HCT116 (cell line): ENCODE data around the gene COASY. TPM values are rescaled to one million over a fixed set of nuclear protein-coding genes. Genes with fewer than 3 reads are reported as not detected.

ENCODE experiments used
- ATAC-seq: fragments of 200-7000 bp; cut with Tn5 transposase; 2 replicates; pipeline ENCODE4 v1.9.1; 2020; ENCODE audit warnings: mild to moderate bottlenecking, moderate library complexity
- BruUV-seq: library from RNA; stranded (reverse); fragments of 400-500 nt; replicated peaks from 2 replicates; lab custom pipeline; 2021; lab: Mats Ljungman, UMichigan
- CTCF ChIA-PET: fragments of 300-600 bp; sonication (Branson Sonifier 250); formaldehyde crosslinking; loops from one replicate; lab custom pipeline; 2021; ENCODE audit warnings: antibody characterized with exemption; lab: Charles Lee
- POLR2A ChIA-PET: fragments of 300-600, 350-600 bp; sonication (Branson Sonifier 250); formaldehyde crosslinking; loops from one replicate; lab custom pipeline; 2021; ENCODE audit warnings: antibody characterized with exemption; lab: Charles Lee
- RAD21 ChIA-PET, 2 experiments: fragments of 300-600 bp; sonication (Branson Sonifier 250); formaldehyde crosslinking; loops; one replicate each; lab custom pipeline; 2023; ENCODE audit warnings: low total read pairs in 2 of 2; ENCODE audit not compliant: uncharacterized antibody in 2 of 2, unreplicated experiment in 2 of 2, low non-redundant PET in 1 of 2; lab: Charles Lee
- DNase-seq: peaks from one replicate; pipeline ENCODE4 v3.0.0-alpha.2; 2010; ENCODE audit warnings: low read depth, low spot score
- H2AFZ ChIP-seq: fragments of 200-600 bp; shearing (Covaris generic), sonication (generic); 2 replicates; pipeline ENCODE4 v1.6.1; 2017; ENCODE audit warnings: low read depth, mixed run types, mixed read lengths, antibody characterized with exemption, low read length; ENCODE audit not compliant: poor library complexity, severe bottlenecking
- H3K27ac ChIP-seq: 2 replicates; pipeline ENCODE4 v1.5.1; 2012; ENCODE audit warnings: low read depth, low read length
- H3K27me3 ChIP-seq: fragments of 200-600 bp; sonication (generic); 2 replicates; pipeline ENCODE4 v1.6.1; 2016; ENCODE audit warnings: mixed run types, low read length, mixed read lengths; ENCODE audit not compliant: insufficient read depth
- H3K36me3 ChIP-seq, 2 experiments: fragments of 200-500 bp in 1 of 2; fragments of 200-600 bp in 1 of 2; sonication (Bioruptor generic) in 1 of 2; sonication (generic) in 1 of 2; 2 replicates each; pipeline versions ENCODE4 v1.5.1 to v1.6.1; 2014 to 2016; ENCODE audit warnings: low read length in 2 of 2, inconsistent platforms in 1 of 2, mixed read lengths in 1 of 2, mixed run types in 1 of 2; ENCODE audit not compliant: insufficient read depth in 2 of 2, control insufficient read depth in 1 of 2
- H3K4me1 ChIP-seq, 2 experiments: fragments of 200-600 bp in 1 of 2; sonication (generic) in 1 of 2; 2 replicates each; pipeline versions ENCODE4 v1.5.1 to v1.6.1; 2012 to 2017; ENCODE audit warnings: low read length in 2 of 2, inconsistent platforms in 1 of 2, mild to moderate bottlenecking in 1 of 2, mixed read lengths in 1 of 2, mixed run types in 1 of 2, moderate library complexity in 1 of 2; ENCODE audit not compliant: insufficient read depth in 2 of 2, control insufficient read depth in 1 of 2
- H3K4me2 ChIP-seq: fragments of 200-600 bp; sonication (generic); 2 replicates; pipeline ENCODE4 v1.6.1; 2017; ENCODE audit warnings: mixed run types, low read length, mixed read lengths
- H3K4me3 ChIP-seq, 2 experiments: fragments of 200-600 bp in 1 of 2; sonication (generic) in 1 of 2; replicated peaks in 1 of 2; 2 replicates each; pipeline ENCODE4 v1.5.1; 2011 to 2016; ENCODE audit warnings: low read length in 2 of 2, control low read depth in 1 of 2, low read depth in 1 of 2, mild to moderate bottlenecking in 1 of 2, mixed read lengths in 1 of 2, mixed run types in 1 of 2
- H3K79me2 ChIP-seq: fragments of 200-600 bp; sonication (generic); 2 replicates; pipeline ENCODE4 v1.6.1; 2017; ENCODE audit warnings: mild to moderate bottlenecking, mixed run types, low read length, moderate library complexity, mixed read lengths; ENCODE audit not compliant: insufficient read depth
- H3K9ac ChIP-seq: fragments of 200-600 bp; sonication (generic); 2 replicates; pipeline ENCODE4 v1.6.1; 2016; ENCODE audit warnings: low read length, mixed read lengths
- H3K9me2 ChIP-seq: fragments of 200-600 bp; sonication (generic), shearing (Covaris generic); 2 replicates; pipeline ENCODE4 v1.6.1; 2017; ENCODE audit warnings: mixed run types, mild to moderate bottlenecking, moderate library complexity; ENCODE audit not compliant: insufficient read depth
- H3K9me3 ChIP-seq, 2 experiments: fragments of 200-500 bp in 1 of 2; fragments of 200-600 bp in 1 of 2; sonication (Bioruptor generic) in 1 of 2; sonication (generic) in 1 of 2; 2 replicates each; pipeline ENCODE4 v1.6.1; 2014 to 2017; ENCODE audit warnings: low read length in 2 of 2, mixed read lengths in 2 of 2, inconsistent platforms in 1 of 2, low read depth in 1 of 2, mild to moderate bottlenecking in 1 of 2, mixed run types in 1 of 2, moderate library complexity in 1 of 2; ENCODE audit not compliant: control insufficient read depth in 1 of 2, insufficient read depth in 1 of 2
- H4K20me1 ChIP-seq: fragments of 200-600 bp; sonication (generic), shearing (Covaris generic); 2 replicates; pipeline ENCODE4 v1.6.1; 2017; ENCODE audit warnings: mixed run types, mild to moderate bottlenecking, moderate library complexity; ENCODE audit not compliant: insufficient read depth
- ATF3 ChIP-seq: IDR thresholded peaks from 2 replicates; pipeline ENCODE4 v1.6.1; 2012
- CBX3 ChIP-seq: IDR thresholded peaks from 2 replicates; pipeline ENCODE4 v1.6.1; 2012; ENCODE audit warnings: low read depth
- CEBPB ChIP-seq: IDR thresholded peaks from 2 replicates; pipeline ENCODE4 v1.6.1; 2012; ENCODE audit warnings: low read depth
- CTCF ChIP-seq, 3 experiments: fragments of 200-600 bp in 1 of 3; sonication (generic) in 1 of 3; IDR thresholded peaks in 2 of 3; conservative IDR thresholded peaks in 1 of 3; 2 replicates each; pipeline ENCODE4 v1.5.1; 2012 to 2017; ENCODE audit warnings: low read depth in 2 of 3, low read length in 2 of 3, antibody characterized with exemption in 1 of 3, borderline replicate concordance in 1 of 3, control low read depth in 1 of 3, mild to moderate bottlenecking in 1 of 3, mixed read lengths in 1 of 3, mixed run types in 1 of 3, moderate library complexity in 1 of 3; ENCODE audit not compliant: insufficient read depth in 1 of 3
- EZH2phosphoT487 ChIP-seq: fragments of 200-600 bp; IDR thresholded peaks from 2 replicates; pipeline ENCODE4 v1.6.1; 2018; ENCODE audit warnings: antibody characterized with exemption, borderline replicate concordance
- JUND ChIP-seq: IDR thresholded peaks from 2 replicates; pipeline ENCODE4 v1.6.1; 2012
- MAX ChIP-seq: IDR thresholded peaks from 2 replicates; pipeline ENCODE4 v1.6.1; 2012
- POLR2AphosphoS5 ChIP-seq: IDR thresholded peaks from 2 replicates; pipeline ENCODE4 v1.6.1; 2011; ENCODE audit warnings: mild to moderate bottlenecking, low read depth, low read length, moderate library complexity
- SP1 ChIP-seq: IDR thresholded peaks from 2 replicates; pipeline ENCODE4 v1.6.1; 2012; ENCODE audit warnings: low read depth
- SRF ChIP-seq: IDR thresholded peaks from 2 replicates; pipeline ENCODE4 v1.6.1; 2012; ENCODE audit warnings: low read depth
- ZFX ChIP-seq: fragments of 450-650 bp; IDR thresholded peaks from 2 replicates; pipeline ENCODE4 v1.6.1; 2017
- ZNF274 ChIP-seq: fragments of 200-500 bp; sonication (Bioruptor generic); IDR thresholded peaks from 2 replicates; pipeline ENCODE4 v1.6.1; 2014; ENCODE audit warnings: mild to moderate bottlenecking, low read depth, low read length, inconsistent platforms
- intact Hi-C: fragments of 100-400 bp; cut with micrococcal nuclease; formaldehyde crosslinking; loops from 2 replicates; pipeline ENCODE4 v1.10.0; 2022
- total RNA-seq: library from RNA; stranded (reverse); gene quantifications from one replicate; pipeline ENCODE4 v1.2.1, GENCODE V29; 2021; ENCODE audit not compliant: unreplicated experiment

Gene COASY
- total RNA-seq, 1 experiment from 2014 or later = 137 TPM

GRCh38 chr17:42579794-42580551 lies 18.0 kb downstream of the COASY start:
- Histone ChIP-seq H3K27me3 (no peaks in the 10 kb centered on the region), H3K4me2 (no peak overlapping the region), H2AFZ (no peak overlapping the region), H3K4me1 (peaks cover 10 to 15% of the 10 kb centered on the region in 2 experiments), H3K9ac (no peak overlapping the region), H3K9me2 (no peaks in the 10 kb centered on the region), H3K36me3 (peaks cover 19 to 29% of the 10 kb centered on the region in 2 experiments; a peak in 3 of 4 replicates), H3K4me3 (no peak overlapping the region)
- ATAC-seq (no peak), DNase-seq (no peak)
- intact Hi-C loops = no loop called here
- BruUV-seq = no TSS peak
- RAD21 ChIA-PET = no interaction called here
- TF ChIP-seq CBX3 (no peak), ZFX (no peak), CTCF (IDR thresholded peaks at IDR 0.05 in 2 of 3, conservative IDR thresholded peaks at IDR 0.05 in 1 of 3; ENCODE audit: borderline replicate concordance in 1 of 3, insufficient read depth in 1 of 3, low read depth in 2 of 3, low read length in 2 of 3) (no peak), CEBPB (no peak)
- TF ChIP-seq, all 23 proteins: peak for 0
- no peaks in the 10 kb centered on the region for H3K9me3 ChIP-seq
- H3K27ac ChIP-seq = no peak overlapping the region
- ChIA-PET POLR2A (no interaction called here), CTCF (interaction anchor here (1.4 to 4.4 kb wide), 4 partner anchors 19 to 183 kb away, joined by 5 to 136 read pairs (median 14); partner anchors contain the start of genes PLEKHH3, RETREG3 and TUBG1)
- H3K79me2 ChIP-seq = peaks cover 32% of the 10 kb centered on the region
- H4K20me1 ChIP-seq = no peaks in the 10 kb centered on the region

- ChIA-PET RAD21 (no interaction called here), POLR2A (interaction anchor here (0.6 kb wide), 1 partner anchor 16 kb away, joined by 4 read pairs; no protein-coding TSS in a partner anchor), CTCF (no interaction called here)
- peaks cover 27 to 30% of the 10 kb centered on the region in 2 experiments; a peak in 3 of 4 replicates for H3K36me3 ChIP-seq
- H3K79me2 ChIP-seq = peaks cover 14% of the 10 kb centered on the region
- no TSS peak for BruUV-seq
- H3K9ac ChIP-seq = no peak overlapping the region
- ATAC-seq (no peak), DNase-seq (no peak)
- H3K9me2 ChIP-seq = no peaks in the 10 kb centered on the region
- H2AFZ ChIP-seq = no peak overlapping the region
- H3K27ac ChIP-seq = no peak overlapping the region
- no peak overlapping the region for H3K4me3 ChIP-seq
- H3K4me1 ChIP-seq = peaks cover 4 to 6% of the 10 kb centered on the region in 2 experiments; a peak in 2 of 4 replicates
- H4K20me1 ChIP-seq = no peaks in the 10 kb centered on the region
- no peaks in the 10 kb centered on the region for H3K27me3 ChIP-seq
- H3K4me2 ChIP-seq = no peak overlapping the region
- intact Hi-C loops = no loop called here
- no peaks in the 10 kb centered on the region for H3K9me3 ChIP-seq
- no peak for TF ChIP-seq JUND
- no peak for TF ChIP-seq ZNF274
- no peak for TF ChIP-seq EZH2phosphoT487
- TF ChIP-seq ZFX = no peak
- TF ChIP-seq ATF3 = no peak
- TF ChIP-seq MAX = no peak
- TF ChIP-seq POLR2AphosphoS5 = no peak
- TF ChIP-seq SP1 = no peak
- no peak for TF ChIP-seq CTCF (IDR thresholded peaks at IDR 0.05 in 2 of 3, conservative IDR thresholded peaks at IDR 0.05 in 1 of 3; ENCODE audit: borderline replicate concordance in 1 of 3, insufficient read depth in 1 of 3, low read depth in 2 of 3, low read length in 2 of 3)
- no peak for TF ChIP-seq SRF
- no peak for TF ChIP-seq CBX3
- no peak for TF ChIP-seq CEBPB
- TF ChIP-seq, all 23 proteins: peak for 0
Measured at GRCh38 chr17:42581744-42582270, 19.9 kb downstream of the COASY start.
